ENCODE measurements around the gene RAB33B.

- TF ChIP-seq CTCF (IDR thresholded peaks at IDR 0.05) (no peak), POLR2A (IDR thresholded peaks at IDR 0.05) (no peak)
Measured at GRCh38 chr4:139506774-139507173, 52.9 kb downstream of the RAB33B start.

Data from right lobe of liver (tissue), 4 donors.